ENCODE measurements around the gene PNO1.

PNO1 gene

DNA sequence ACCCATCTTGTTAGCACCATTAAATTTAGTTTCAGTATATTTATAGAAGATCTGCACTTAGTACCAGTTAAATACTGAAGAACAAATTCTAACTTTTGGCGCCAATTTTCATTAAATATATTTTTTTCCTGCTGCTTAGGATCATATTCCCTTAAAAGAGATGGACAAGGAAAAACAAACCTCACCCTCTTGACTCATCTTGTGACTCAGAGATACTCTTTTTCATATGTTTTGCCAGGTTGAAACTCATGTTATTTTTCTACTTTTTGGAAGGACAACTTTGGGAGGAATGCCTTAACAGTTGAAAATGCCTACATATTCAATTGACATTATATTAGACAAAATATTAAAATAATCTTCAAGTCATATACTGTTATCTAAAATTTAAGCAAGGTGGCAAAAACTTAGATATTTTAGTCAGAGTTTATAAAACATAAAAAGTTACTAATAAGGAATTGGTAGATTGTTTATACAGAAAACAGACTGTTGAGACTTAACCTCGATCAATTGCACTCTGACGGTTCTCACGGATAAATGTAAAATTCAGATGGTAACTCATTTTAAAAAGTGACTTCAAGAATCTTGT, 36.2 kb downstream of the PNO1 start:
- no peak overlapping the region for H3K4me3 ChIP-seq (ENCODE audit: low read length)
- no peak for TF ChIP-seq ZNF274 (IDR thresholded peaks at IDR 0.05; ENCODE audit: low read depth, low read length)

DNA sequence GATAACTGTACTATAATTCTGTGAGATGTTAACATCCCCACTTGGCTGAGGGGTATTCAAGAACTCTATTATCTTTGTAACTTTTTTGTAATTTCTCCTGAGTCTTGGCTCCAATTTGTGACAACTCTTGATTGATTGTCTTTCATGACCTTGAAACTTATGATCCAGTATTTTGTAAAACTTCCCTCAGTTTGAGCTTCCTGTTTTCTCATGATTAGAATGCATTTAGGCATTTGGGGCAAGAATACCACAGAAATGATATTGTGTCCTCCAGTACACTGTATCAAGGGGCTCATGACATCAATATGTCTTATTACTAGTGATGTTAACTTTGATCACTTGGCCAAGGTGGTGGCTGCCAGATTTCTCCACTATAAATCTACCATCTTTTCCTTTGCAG, 37.4 kb downstream of the PNO1 start:
- H3K4me3 ChIP-seq (ENCODE audit: low read length), result no peak overlapping the region
- no peak for TF ChIP-seq ZNF274 (IDR thresholded peaks at IDR 0.05; ENCODE audit: low read depth, low read length)

DNA sequence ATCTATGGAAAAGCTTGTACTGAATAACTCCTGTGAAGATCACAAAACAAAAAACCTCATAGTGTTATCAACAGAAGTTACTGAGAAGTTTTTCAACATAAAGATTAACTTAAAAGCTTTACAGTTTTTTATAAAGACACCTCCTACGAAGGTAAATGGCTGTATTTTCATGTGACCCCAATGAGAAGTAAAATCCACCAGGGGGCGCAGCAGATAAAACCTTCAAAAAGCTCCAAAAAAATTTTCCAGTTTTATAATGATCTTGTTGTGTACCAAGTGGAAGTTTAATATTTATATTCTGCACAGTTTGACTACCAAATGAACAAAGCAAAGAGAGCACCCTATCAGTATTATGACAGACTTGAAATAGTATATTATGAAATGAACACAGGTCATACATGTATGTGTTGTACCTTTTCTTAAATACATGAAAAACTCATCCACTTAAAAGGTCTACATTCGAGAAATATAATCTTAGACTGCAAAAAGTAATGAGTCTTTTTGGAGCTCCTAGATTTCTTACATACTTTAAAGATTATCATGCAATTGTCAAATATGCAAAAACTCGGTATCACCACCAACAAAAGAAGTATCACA, 38.5 kb downstream of the PNO1 start:
- no peak for TF ChIP-seq ZNF274 (IDR thresholded peaks at IDR 0.05; ENCODE audit: low read depth, low read length)
- H3K4me3 ChIP-seq (ENCODE audit: low read length), result no peak overlapping the region

- H3K4me3 ChIP-seq (ENCODE audit: low read length), result no peak overlapping the region
- no peak for TF ChIP-seq ZNF274 (IDR thresholded peaks at IDR 0.05; ENCODE audit: low read depth, low read length)
Measured at GRCh38 chr2:68200157-68200787, 42.6 kb downstream of the PNO1 start.

DNA sequence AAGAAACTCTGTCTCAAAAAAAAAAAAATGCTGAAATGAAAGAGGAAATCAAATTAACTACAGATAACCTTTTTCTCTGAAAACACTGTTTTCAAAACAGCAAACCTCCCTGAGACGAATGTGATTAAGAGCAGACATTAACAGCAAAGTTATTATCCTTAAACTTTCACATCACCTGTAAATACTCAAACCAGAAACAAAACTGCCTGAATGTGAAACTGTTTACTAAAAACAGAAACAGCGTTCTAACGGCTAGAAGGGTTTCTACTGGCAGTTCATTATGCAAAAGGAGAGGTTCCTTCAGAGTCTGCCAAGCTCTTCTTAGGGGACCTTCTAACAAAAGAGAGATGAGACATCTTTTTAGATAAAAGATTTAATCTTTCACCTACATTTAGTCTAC, 45.9 kb downstream of the PNO1 start:
- peak overlapping the region; percentile 69; the same call in 1 of the 2 replicates for H3K4me3 ChIP-seq (ENCODE audit: low read length)
- TF ChIP-seq ZNF274 (IDR thresholded peaks at IDR 0.05; ENCODE audit: low read depth, low read length), result no peak

DNA sequence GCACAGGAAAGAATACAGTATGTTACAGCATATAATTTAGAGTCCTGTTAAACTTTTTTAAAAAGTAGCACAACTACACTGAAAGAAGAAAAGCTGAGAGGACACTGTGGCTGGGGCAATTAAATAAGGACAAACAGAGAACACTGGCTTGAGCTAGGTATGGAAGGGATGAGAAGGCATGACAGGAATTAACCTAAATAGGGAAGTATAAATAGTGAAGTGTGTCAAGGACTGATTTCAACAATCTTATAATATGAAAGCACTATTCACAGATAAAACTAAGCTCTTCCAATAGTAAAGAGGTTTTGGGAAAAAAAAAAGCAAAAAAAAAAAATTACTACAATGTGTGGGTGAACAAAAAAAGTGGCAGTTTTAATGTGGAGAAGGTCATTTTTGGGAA, 49.1 kb downstream of the PNO1 start:
- H3K4me3 ChIP-seq (ENCODE audit: low read length), result no peak overlapping the region
- TF ChIP-seq ZNF274 (IDR thresholded peaks at IDR 0.05; ENCODE audit: low read depth, low read length), result no peak

- TF ChIP-seq ZNF274 (IDR thresholded peaks at IDR 0.05; ENCODE audit: low read depth, low read length), result no peak
- H3K4me3 ChIP-seq (ENCODE audit: low read length), result no peak overlapping the region
Measured at GRCh38 chr2:68214381-68214780, 56.7 kb downstream of the PNO1 start.

GRCh38 chr2:68216454-68217310, 59.0 kb downstream of the PNO1 start:
- peak overlapping the region; percentile 49; the same call in 1 of the 2 replicates for H3K4me3 ChIP-seq (ENCODE audit: low read length)
- TF ChIP-seq ZNF274 (IDR thresholded peaks at IDR 0.05; ENCODE audit: low read depth, low read length), result no peak

- TF ChIP-seq ZNF274 (IDR thresholded peaks at IDR 0.05; ENCODE audit: low read depth, low read length), result no peak
- H3K4me3 ChIP-seq (ENCODE audit: low read length), result no peak overlapping the region
Measured at GRCh38 chr2:68217729-68218128, 60.0 kb downstream of the PNO1 start.

GRCh38 chr2:68218343-68218901, 60.7 kb downstream of the PNO1 start:
- no peak overlapping the region for H3K4me3 ChIP-seq (ENCODE audit: low read length)
- no peak for TF ChIP-seq ZNF274 (IDR thresholded peaks at IDR 0.05; ENCODE audit: low read depth, low read length)

GRCh38 chr2:68222287-68222686, 64.6 kb downstream of the PNO1 start:
- no peak for TF ChIP-seq ZNF274 (IDR thresholded peaks at IDR 0.05; ENCODE audit: low read depth, low read length)
- H3K4me3 ChIP-seq (ENCODE audit: low read length), result no peak overlapping the region

DNA sequence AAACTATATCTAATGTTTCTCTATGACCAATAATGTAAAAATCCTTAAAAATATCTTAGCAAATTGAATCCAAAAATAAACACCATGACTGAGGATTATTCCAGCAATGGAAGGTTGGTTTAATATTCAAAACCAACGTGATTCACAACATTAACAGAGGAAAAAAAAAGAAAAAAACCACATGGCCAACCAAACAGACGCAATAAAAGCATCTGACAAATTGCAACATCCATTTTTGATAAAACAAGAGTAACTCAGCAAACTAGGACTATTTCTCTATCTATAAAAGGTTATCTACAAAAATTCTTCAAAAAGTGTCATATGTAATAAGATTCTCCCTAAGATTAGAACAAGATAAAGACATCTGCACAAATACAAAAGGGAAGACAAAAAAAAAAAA, 65.7 kb downstream of the PNO1 start:
- TF ChIP-seq ZNF274 (IDR thresholded peaks at IDR 0.05; ENCODE audit: low read depth, low read length), result no peak
- no peak overlapping the region for H3K4me3 ChIP-seq (ENCODE audit: low read length)

DNA sequence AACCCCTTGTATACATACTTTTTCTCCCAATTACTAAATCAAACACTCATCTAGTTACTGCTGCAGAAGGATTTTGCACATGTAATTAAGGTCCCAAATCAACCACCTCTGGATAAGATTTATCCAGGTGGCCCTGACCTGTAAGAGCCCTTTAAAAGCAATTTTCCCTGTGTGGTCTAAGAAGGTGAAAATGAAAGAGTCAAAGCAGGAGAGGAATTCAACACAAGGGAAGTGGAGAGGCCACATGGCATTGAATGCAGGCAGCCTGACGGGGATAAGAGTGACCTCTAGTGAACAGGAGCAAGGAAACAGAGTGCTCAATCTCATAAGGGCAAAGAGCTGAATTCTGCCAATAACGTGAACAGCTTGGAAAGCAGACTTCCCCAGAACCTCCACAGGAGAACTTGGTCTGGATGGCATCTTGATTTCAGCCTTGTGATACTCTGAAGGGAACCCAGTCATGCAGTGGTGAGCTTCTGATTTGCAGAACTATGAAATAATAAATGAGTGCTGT, 67.5 kb downstream of the PNO1 start:
- TF ChIP-seq ZNF274 (IDR thresholded peaks at IDR 0.05; ENCODE audit: low read depth, low read length), result no peak
- no peak overlapping the region for H3K4me3 ChIP-seq (ENCODE audit: low read length)
